GM19372 (cell line): ENCODE data around the gene NSD1.
"Not testable (repeated sequence)": the region's sequence is repeated elsewhere in the genome, so short reads cannot be mapped to it uniquely, and the experiment has no call there.

Experiments used
- ATAC-seq: cut with Tn5 transposase; IDR thresholded peaks from one replicate; pipeline ENCODE4 v1.9.1; 2021; ENCODE audit warnings: mild to moderate bottlenecking, low read depth, moderate library complexity; ENCODE audit not compliant: unreplicated experiment

NSD1 gene

GRCh38 chr5:177336603-177337494 lies 203.3 kb downstream of the NSD1 start:
- no peak for ATAC-seq

DNA sequence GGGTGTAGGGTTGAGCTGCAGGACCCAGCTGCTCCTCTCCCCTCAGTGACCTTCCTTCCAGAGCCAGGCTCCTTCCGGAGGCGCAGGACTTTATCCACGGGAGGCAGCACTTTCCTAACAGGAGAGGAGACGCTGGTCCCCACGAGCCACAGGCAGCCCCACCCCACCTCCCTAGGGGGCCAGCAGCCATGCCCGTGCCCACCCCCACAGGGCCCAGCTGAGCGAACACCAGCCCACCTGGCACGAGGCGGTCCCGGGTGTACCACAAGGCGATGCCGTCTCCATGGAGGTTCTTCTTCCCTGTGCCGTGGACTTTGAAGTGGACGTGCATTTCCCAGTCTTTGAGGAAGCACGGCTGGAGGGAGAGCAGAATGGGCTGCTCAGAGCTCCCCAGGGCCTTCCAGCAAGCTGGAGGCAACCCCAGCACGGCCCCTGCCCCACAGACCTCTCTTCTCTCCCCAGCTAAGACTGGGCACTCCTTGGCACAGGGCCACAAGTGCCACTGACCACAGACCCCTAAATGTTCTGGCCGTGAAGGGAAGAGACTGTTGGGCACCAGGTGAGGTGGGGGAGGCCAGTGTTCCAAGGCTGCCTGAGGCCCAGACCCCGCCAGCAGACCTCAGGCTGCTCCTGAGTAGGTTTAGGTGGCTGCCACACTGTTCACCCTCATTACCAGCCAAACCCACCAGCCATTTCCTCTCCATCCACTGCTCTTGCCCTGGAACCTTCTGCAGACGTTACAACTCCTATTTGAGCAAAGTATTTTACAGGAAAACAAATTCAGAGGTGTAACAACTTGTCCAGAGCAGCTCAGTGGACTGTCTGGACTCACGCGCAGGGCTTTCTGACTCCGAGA lies 204.9 kb downstream of the NSD1 start:
- ATAC-seq, result no peak

GRCh38 chr5:177339107-177339638 lies 205.6 kb downstream of the NSD1 start:
- ATAC-seq, result no peak

- not testable (repeated sequence) for ATAC-seq
Observed at GRCh38 chr5:177343000-177343399, 209.4 kb downstream of the NSD1 start.

DNA sequence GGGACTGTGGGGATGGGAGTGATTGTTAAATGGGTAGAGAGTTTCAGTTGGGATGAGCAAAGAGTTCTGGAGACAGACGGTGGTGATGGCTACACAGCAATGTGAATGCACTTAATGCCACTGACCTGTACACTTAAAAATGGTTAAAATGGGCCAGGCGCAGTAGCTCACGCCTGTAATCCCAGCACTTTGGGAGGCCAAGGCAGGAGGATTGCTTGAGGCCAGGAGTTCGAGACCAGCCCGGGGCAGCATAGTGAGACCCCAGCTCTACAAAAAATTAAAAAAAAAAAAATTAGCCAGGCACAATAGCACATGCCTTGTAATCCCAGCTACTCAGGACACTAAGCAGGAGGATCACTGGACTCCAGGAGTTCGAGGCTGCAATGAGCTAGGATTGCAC lies 210.2 kb downstream of the NSD1 start:
- ATAC-seq, result no peak

DNA sequence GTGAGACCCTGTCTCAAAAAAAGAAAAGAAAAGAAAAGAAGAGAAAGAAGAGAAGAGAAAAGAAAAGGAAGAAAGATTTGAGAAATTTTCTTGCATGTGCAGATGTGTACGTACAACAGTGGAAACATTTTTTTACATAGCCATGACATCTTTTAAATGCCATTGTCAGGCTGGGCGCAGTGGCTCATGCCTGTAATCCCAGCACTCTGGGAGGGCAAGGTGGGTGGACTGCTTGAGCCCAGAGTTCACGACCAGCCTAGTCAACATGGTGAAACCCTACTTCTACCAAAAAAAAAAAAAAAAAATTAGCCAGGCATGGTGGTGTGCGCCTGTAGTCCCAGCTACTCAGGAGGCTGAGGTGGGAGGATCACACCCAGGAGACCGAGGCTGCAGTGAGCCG lies 211.3 kb downstream of the NSD1 start:
- no peak for ATAC-seq

DNA sequence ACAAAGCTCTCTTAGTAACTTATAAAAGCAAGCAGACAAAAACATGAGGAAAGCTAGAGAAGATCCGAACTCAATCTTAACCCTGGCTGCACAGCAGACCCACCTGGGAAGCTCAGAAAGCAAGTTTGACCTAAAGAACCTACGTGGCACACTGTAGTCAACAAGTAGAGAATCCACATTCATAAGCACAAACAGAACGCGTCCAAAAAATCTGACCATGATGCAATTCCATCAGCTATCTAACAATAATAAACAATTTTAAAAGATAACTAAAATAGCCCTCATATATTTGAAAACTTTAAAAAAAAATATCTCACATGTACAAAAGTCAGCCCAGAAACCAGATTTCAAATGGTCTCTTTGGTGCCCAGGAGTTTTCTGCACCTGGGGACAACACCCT lies 213.2 kb downstream of the NSD1 start:
- ATAC-seq, result no peak

- ATAC-seq, result no peak
Observed at GRCh38 chr5:177347699-177348098, 214.1 kb downstream of the NSD1 start.

DNA sequence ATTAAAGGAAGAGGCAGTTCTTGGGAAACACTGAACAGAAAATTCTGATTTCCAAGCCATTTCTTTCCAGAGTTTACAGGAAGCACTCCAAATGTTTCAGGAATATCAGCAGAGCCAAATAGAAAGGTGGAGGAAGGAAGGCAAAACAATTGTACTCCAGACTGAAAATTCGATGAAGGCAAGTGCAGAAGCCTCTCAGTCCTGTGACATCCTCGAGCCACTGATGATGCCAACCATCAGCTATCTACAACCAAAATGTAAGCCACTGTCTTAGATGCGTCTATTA lies 215.7 kb downstream of the NSD1 start:
- ATAC-seq, result no peak

GRCh38 chr5:177349762-177350161 lies 216.2 kb downstream of the NSD1 start:
- ATAC-seq, result no peak
